ENCODE data around the gene CTAG2. TPM values are rescaled to one million over a fixed set of nuclear protein-coding genes. Genes with fewer than 3 reads are reported as not detected.

The CTAG2 gene
- total RNA-seq, 2 experiments from 2014 or later = not detected

GRCh38 chrX:154602766-154603437 is 50.5 kb downstream of the CTAG2 start:
- H3K27ac Mint-ChIP-seq = no peak overlapping the region
- H3K4me3 Mint-ChIP-seq = no peak overlapping the region
- intact Hi-C loops (cut with micrococcal nuclease) = no loop called here
- H3K9me3 Mint-ChIP-seq = no peaks in the 10 kb centered on the region
- DNase-seq = no peak
- CTCF ChIA-PET = no interaction called here
- H3K4me1 Mint-ChIP-seq (ENCODE audit: low read depth) = peaks cover 9% of the 10 kb centered on the region
- POLR2A ChIA-PET = no interaction called here
- no peaks in the 10 kb centered on the region for H3K36me3 Mint-ChIP-seq
- H3K27me3 Mint-ChIP-seq = peaks cover 2% of the 10 kb centered on the region

GRCh38 chrX:154602226-154602625 is 51.2 kb downstream of the CTAG2 start:
- ChIA-PET POLR2A (no interaction called here), CTCF (no interaction called here)
- no peaks in the 10 kb centered on the region for H3K36me3 Mint-ChIP-seq
- H3K9me3 Mint-ChIP-seq = no peaks in the 10 kb centered on the region
- peaks cover 2% of the 10 kb centered on the region for H3K27me3 Mint-ChIP-seq
- intact Hi-C loops (cut with micrococcal nuclease) = no loop called here
- H3K4me1 Mint-ChIP-seq (ENCODE audit: low read depth) = peaks cover 9% of the 10 kb centered on the region
- DNase-seq = no peak
- no peak overlapping the region for H3K4me3 Mint-ChIP-seq
- H3K27ac Mint-ChIP-seq = no peak overlapping the region

Other genes starting within 250 kb of the CTAG2 start
- gene DNASE1L1, start 244.3 kb downstream of the CTAG2 start, total RNA-seq = 10 to 100 TPM; 12.5 to 13.3 TPM
- 10 to 100 TPM; 58.6 to 66.4 TPM for gene TAFAZZIN, start 242.0 kb downstream of the CTAG2 start, total RNA-seq
- 10 to 100 TPM; 30.8 to 31.6 TPM for gene ATP6AP1, start 224.9 kb downstream of the CTAG2 start, total RNA-seq
- gene GDI1, start 216.4 kb downstream of the CTAG2 start, total RNA-seq = 100 to 1,000 TPM; 119 to 121 TPM
- gene FAM50A, start 209.4 kb downstream of the CTAG2 start, total RNA-seq = 10 to 100 TPM; 61.1 to 61.9 TPM
- gene PLXNA3, start 195.3 kb downstream of the CTAG2 start, total RNA-seq = 10 to 100 TPM; 33.7 to 35.2 TPM
- gene LAGE3, start 174.3 kb downstream of the CTAG2 start, total RNA-seq = 10 to 100 TPM; 45.5 to 47.7 TPM
- 10 to 100 TPM; 49.5 to 53.3 TPM for gene UBL4A, start 167.0 kb downstream of the CTAG2 start, total RNA-seq
- gene SLC10A3, start 162.9 kb downstream of the CTAG2 start, total RNA-seq = 10 to 100 TPM; 14.4 to 16.1 TPM
- gene FAM3A, start 137.3 kb downstream of the CTAG2 start, total RNA-seq = 10 to 100 TPM; 21.4 to 28.4 TPM
- gene G6PD, start 106.7 kb downstream of the CTAG2 start, total RNA-seq = 10 to 100 TPM; 65.8 to 70.4 TPM
- 10 to 100 TPM; 39.4 to 45.9 TPM for gene IKBKG, start 106.0 kb downstream of the CTAG2 start, total RNA-seq
- not detected for gene CTAG1A, start 68.4 kb downstream of the CTAG2 start, total RNA-seq
- gene CTAG1B, start 34.3 kb downstream of the CTAG2 start, total RNA-seq = not detected
- 1 to 10 TPM; 3.4 to 3.7 TPM for gene GAB3, start 97.5 kb upstream of the CTAG2 start, total RNA-seq
- gene DKC1, start 109.3 kb upstream of the CTAG2 start, total RNA-seq = 10 to 100 TPM; 94.0 to 95.5 TPM
- gene MPP1, start 151.9 kb upstream of the CTAG2 start, total RNA-seq = 10 to 100 TPM; 22.6 to 24.2 TPM
- gene SMIM9, start 181.1 kb upstream of the CTAG2 start, total RNA-seq = not detected
- 10 to 100 TPM; 42.9 to 43.3 TPM for gene F8A1, start 232.8 kb upstream of the CTAG2 start, total RNA-seq

Measured in activated CD4-positive, alpha-beta memory T cell treated with anti-CD3 and anti-CD28 coated beads for 36 hours (primary cell).